ENCODE data around the gene MDM2. TPM values are rescaled to one million over a fixed set of nuclear protein-coding genes. Genes with fewer than 3 reads are reported as not detected.
A peak's percentile ranks its signal among the peaks of the same experiment; 100 is the strongest.

The MDM2 gene
- total and polyA plus RNA-seq, 2 of the 13 experiments (the other 11 are each of a cell fraction or from before 2014, with no cell fraction given), result 29.3 to 314 TPM

- TF ChIP-seq ZFP90 (CRISPR knock-in tag; IDR thresholded peaks at IDR 0.05; ENCODE audit: borderline replicate concordance) (peak; percentile 47; the same call in 1 of the 2 replicates), HMGXB4 (CRISPR knock-in tag; IDR thresholded peaks at IDR 0.05; ENCODE audit: borderline replicate concordance in 1 of 2, low read depth in 1 of 2) (no peak; a peak in 1 of 4 replicates), PHF8 (CRISPR knock-in tag; IDR thresholded peaks at IDR 0.05) (peak; percentile 17), ZBTB33 (CRISPR knock-in tag; IDR thresholded peaks at IDR 0.05) (no peak; the same call in 1 of the 2 replicates), ZNF639 (CRISPR knock-in tag; conservative IDR thresholded peaks at IDR 0.05) (peak; percentile 82), SMARCC2 (IDR thresholded peaks at IDR 0.05) (no peak), MTF1 (CRISPR knock-in tag; IDR thresholded peaks at IDR 0.05) (no peak), ZBTB1 (CRISPR knock-in tag; IDR thresholded peaks at IDR 0.05; ENCODE audit: borderline replicate concordance) (no peak), NFKB2 (CRISPR knock-in tag; IDR thresholded peaks at IDR 0.05; ENCODE audit: borderline replicate concordance) (0 out of 2 replicates have a peak, but pooled peaks have one; percentile 38), GATAD2A (CRISPR knock-in tag; IDR thresholded peaks at IDR 0.05) (peak; percentile 72), MTA1 (CRISPR knock-in tag; IDR thresholded peaks at IDR 0.05; ENCODE audit: borderline replicate concordance) (0 out of 2 replicates have a peak, but pooled peaks have one; percentile 16), CEBPB (IDR thresholded peaks at IDR 0.05; ENCODE audit: borderline replicate concordance, low read depth, low read length) (no peak), MAF1 (CRISPR knock-in tag; IDR thresholded peaks at IDR 0.05; ENCODE audit: borderline replicate concordance) (0 out of 2 replicates have a peak, but pooled peaks have one; percentile 69), ZNF784 (CRISPR knock-in tag; IDR thresholded peaks at IDR 0.05; ENCODE audit: borderline replicate concordance) (no peak), ZFP36 (IDR thresholded peaks at IDR 0.05; ENCODE audit: borderline replicate concordance, low read depth, low read length, partially characterized antibody) (no peak), RFXANK (CRISPR knock-in tag; IDR thresholded peaks at IDR 0.05) (0 out of 2 replicates have a peak, but pooled peaks have one; percentile 69), ZNF296 (CRISPR knock-in tag; conservative IDR thresholded peaks at IDR 0.05) (no peak), ZNF562 (CRISPR knock-in tag; IDR thresholded peaks at IDR 0.05; ENCODE audit: borderline replicate concordance) (no peak), REPIN1 (CRISPR knock-in tag; IDR thresholded peaks at IDR 0.05; ENCODE audit: borderline replicate concordance, low read depth) (no peak), ETV6 (CRISPR knock-in tag; conservative IDR thresholded peaks at IDR 0.05) (0 out of 2 replicates have a peak, but pooled peaks have one; percentile 46), SIX1 (CRISPR knock-in tag; IDR thresholded peaks at IDR 0.05; ENCODE audit: borderline replicate concordance) (peak; percentile 50; the same call in 1 of the 2 replicates)
- TF ChIP-seq, protein P1, sequence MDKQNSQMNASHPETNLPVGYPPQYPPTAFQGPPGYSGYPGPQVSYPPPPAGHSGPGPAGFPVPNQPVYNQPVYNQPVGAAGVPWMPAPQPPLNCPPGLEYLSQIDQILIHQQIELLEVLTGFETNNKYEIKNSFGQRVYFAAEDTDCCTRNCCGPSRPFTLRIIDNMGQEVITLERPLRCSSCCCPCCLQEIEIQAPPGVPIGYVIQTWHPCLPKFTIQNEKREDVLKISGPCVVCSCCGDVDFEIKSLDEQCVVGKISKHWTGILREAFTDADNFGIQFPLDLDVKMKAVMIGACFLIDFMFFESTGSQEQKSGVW (CRISPR knock-in tag; IDR thresholded peaks at IDR 0.05; ENCODE audit: borderline replicate concordance), result peak; percentile 83; the same call in 1 of the 2 replicates
Observed at GRCh38 chr12:68808388-68809189, 612 bp downstream of the MDM2 start (continued).

Measured in HepG2 (cell line).